Right atrium auricular region (tissue), 2 donors: Measurements from ENCODE around the gene ITGB8. TPM values are rescaled to one million over a fixed set of nuclear protein-coding genes. Genes with fewer than 3 reads are reported as not detected.
"Not testable (repeated sequence)": the region's sequence is repeated elsewhere in the genome, so short reads cannot be mapped to it uniquely, and the experiment has no call there.

Experiments
- DNase-seq: peaks from one replicate; pipeline ENCODE4 v3.0.0-alpha.2; 2019; ENCODE audit warnings: low spot score
- H3K27ac ChIP-seq, 2 donors: fragments of 200-600 bp; sonication (generic); 1 replicate in 1 of 2; 2 replicates in 1 of 2; pipeline ENCODE4 v1.5.1; 2016 to 2019
- H3K27me3 ChIP-seq, 2 donors: fragments of 200-600 bp; sonication (generic); one replicate each; pipeline versions ENCODE4 v1.5.1 to v1.6.0; 2017 to 2019
- H3K36me3 ChIP-seq: fragments of 200-600 bp; sonication (generic); one replicate; pipeline ENCODE4 v1.5.1; 2016
- H3K4me1 ChIP-seq, 2 donors: fragments of 200-600 bp; sonication (generic); one replicate each; pipeline versions ENCODE4 v1.5.1 to v1.6.0; 2017 to 2019
- H3K4me3 ChIP-seq, 2 donors: fragments of 200-600 bp; sonication (generic); 1 replicate in 1 of 2; 2 replicates in 1 of 2; pipeline ENCODE4 v1.5.1; 2017 to 2019; ENCODE audit warnings: mild to moderate bottlenecking in 1 of 2, moderate library complexity in 1 of 2
- H3K9me3 ChIP-seq, 2 donors: fragments of 200-600 bp; sonication (generic); one replicate each; pipeline ENCODE4 v1.5.1; 2019
- total RNA-seq, 2 donors: library from RNA; depleted of rRNA; stranded (reverse); fragments of >200 nt; gene quantifications; one replicate each; pipeline ENCODE4 v1.1.0, GENCODE V29; 2016
- TF ChIP-seq, protein P1 (sequence below), 2 donors: fragments of 200-600 bp; sonication (generic); IDR thresholded peaks; one replicate each; pipeline ENCODE4 v1.5.1; 2019; ENCODE audit warnings: antibody characterized with exemption in 2 of 2

The ITGB8 gene
- total RNA-seq, 2 donors from 2014 or later, result 4.9 to 8.6 TPM

DNA sequence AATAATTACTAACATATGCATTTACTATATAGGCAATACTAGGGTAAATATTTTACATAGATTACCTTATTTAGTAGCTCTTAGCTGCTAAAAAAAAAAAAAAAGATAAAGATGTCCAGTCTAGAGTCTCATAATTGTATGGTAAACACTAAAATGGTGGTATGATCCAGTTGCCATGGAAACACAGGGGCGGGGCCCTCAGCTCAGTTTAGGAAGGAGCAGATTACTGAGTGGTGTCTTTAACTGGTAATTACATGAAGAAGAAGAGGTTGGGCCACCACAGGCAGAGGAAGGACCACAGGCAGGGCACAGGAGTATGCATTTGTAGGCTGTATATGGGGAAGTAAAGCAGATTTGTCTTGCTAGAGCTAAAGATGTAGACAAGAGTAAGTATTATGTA, 43.7 kb downstream of the ITGB8 start:
- no peaks in the 10 kb centered on the region for H3K9me3 ChIP-seq
- no peak overlapping the region for H3K27ac ChIP-seq
- no peaks in the 10 kb centered on the region for H3K27me3 ChIP-seq
- no peak for DNase-seq
- no peaks in the 10 kb centered on the region for H3K36me3 ChIP-seq
- TF ChIP-seq, protein P1, sequence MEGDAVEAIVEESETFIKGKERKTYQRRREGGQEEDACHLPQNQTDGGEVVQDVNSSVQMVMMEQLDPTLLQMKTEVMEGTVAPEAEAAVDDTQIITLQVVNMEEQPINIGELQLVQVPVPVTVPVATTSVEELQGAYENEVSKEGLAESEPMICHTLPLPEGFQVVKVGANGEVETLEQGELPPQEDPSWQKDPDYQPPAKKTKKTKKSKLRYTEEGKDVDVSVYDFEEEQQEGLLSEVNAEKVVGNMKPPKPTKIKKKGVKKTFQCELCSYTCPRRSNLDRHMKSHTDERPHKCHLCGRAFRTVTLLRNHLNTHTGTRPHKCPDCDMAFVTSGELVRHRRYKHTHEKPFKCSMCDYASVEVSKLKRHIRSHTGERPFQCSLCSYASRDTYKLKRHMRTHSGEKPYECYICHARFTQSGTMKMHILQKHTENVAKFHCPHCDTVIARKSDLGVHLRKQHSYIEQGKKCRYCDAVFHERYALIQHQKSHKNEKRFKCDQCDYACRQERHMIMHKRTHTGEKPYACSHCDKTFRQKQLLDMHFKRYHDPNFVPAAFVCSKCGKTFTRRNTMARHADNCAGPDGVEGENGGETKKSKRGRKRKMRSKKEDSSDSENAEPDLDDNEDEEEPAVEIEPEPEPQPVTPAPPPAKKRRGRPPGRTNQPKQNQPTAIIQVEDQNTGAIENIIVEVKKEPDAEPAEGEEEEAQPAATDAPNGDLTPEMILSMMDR (IDR thresholded peaks at IDR 0.05), result no peak
- no peak overlapping the region for H3K4me3 ChIP-seq
- no peaks in the 10 kb centered on the region for H3K4me1 ChIP-seq

DNA sequence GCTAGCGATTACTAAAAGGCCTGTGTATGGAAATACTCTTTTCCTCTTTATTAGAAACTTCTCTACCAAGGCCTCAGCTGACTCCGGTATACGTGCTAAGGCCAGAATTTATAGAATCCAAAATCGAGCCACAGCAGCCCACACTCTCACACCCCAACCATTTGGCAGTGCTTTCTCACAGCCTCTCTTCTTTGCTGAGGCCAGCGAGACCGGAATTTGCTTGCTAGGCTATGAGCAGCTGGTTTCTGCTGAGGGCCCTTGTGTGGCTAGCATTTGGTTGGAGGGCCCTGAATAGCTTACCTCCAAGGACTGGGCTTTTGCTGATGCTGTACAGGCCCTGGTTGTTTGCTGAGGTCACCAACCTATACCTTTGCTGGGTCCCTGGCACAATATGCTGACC, 46.1 kb downstream of the ITGB8 start:
- Histone ChIP-seq H3K4me1 (no peaks in the 10 kb centered on the region), H3K27ac (no peak overlapping the region), H3K27me3 (no peaks in the 10 kb centered on the region), H3K9me3 (no peaks in the 10 kb centered on the region), H3K36me3 (no peaks in the 10 kb centered on the region), H3K4me3 (no peak overlapping the region)
- TF ChIP-seq, protein P1 (IDR thresholded peaks at IDR 0.05), result no peak
- DNase-seq, result no peak

DNA sequence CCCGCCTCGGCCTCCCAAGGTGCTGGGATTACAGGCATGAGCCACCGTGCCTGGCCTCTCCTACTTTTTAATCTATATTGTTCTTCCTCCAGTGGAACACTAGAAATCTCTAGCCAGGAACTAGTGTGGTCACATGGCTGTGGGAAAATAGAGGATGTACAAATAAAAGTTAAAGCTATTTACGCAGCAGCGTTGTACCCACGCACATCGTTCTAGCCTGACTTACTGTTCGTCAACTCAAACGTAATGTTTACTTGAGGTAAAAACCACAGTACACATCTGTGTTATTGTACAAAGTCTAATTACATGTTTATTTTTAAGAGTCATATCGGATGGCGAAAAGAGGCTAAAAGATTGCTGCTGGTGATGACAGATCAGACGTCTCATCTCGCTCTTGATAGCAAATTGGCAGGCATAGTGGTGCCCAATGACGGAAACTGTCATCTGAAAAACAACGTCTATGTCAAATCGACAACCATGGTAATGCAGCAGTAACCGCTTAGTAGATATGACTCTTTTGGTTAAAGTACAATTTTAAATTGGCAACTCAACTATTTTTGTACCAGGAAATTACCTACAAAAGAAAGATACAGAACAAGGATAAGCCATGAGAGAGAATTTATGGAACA, 50.8 kb downstream of the ITGB8 start:
- DNase-seq, result no peak
- no peak overlapping the region for H3K4me3 ChIP-seq
- H3K36me3 ChIP-seq, result no peaks in the 10 kb centered on the region
- no peaks in the 10 kb centered on the region for H3K27me3 ChIP-seq
- no peaks in the 10 kb centered on the region for H3K4me1 ChIP-seq
- H3K27ac ChIP-seq, result no peak overlapping the region
- H3K9me3 ChIP-seq, result no peaks in the 10 kb centered on the region
- TF ChIP-seq, protein P1 (IDR thresholded peaks at IDR 0.05), result no peak

DNA sequence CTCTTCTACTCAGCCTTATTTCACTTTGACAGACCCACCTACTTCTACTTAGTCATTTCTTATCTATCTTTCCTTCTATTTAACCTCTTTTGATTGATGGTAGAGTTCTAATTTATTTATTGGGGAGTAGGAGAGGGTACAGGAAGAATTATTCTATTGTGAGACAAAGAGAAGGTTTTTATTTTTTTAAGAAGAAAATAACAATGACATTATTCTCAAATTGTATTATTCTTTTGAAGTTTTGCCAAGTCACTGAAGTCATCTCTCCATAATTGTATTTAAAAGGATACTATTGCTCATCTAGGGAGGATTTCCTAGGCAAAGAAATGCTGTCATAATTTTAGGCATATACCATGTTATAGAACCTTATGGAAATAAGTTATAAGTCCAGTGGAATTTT, 52.7 kb downstream of the ITGB8 start:
- Histone ChIP-seq H3K27me3 (no peaks in the 10 kb centered on the region), H3K9me3 (no peaks in the 10 kb centered on the region), H3K4me1 (no peaks in the 10 kb centered on the region), H3K27ac (no peak overlapping the region), H3K36me3 (no peaks in the 10 kb centered on the region), H3K4me3 (no peak overlapping the region)
- TF ChIP-seq, protein P1 (IDR thresholded peaks at IDR 0.05), result no peak
- no peak for DNase-seq

DNA sequence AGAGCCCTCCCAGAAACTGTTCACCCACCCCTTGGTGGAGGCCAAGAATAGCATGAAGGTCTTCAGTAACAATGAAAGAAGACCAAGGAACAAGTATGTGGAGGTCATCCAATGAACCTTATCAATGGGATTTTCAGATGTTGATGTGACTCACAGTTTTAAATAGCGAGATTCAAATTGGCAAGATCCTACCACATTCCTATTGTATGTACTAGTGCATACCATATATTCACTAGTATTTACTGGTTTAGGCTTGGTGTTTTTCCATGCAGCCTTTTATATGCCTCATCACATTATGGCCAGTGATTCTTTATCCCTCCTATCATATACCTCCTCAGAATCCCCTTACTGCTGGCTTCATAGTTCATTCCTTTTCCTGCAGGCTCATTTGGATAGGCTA, 54.4 kb downstream of the ITGB8 start:
- TF ChIP-seq, protein P1 (IDR thresholded peaks at IDR 0.05), result no peak
- DNase-seq, result no peak
- H3K36me3 ChIP-seq, result no peaks in the 10 kb centered on the region

DNA sequence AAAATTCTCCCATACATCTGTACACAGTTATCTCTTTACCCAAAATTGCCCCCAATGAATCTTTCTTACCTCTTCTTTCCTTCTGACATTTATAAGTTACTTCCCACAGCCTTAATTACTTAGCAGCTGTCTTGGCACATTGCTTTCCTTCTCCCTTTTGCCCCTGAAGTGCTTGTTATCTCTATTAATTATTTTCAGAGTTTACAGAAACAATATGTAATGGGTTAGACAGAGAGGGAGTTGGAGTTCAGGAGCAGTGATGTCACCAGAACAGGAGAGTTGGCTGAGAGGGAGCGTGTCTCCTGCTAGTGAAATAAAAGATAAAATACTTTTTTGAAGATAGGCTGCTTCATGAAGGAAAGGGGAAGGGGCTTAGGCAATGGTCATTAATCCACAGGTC, 57.4 kb downstream of the ITGB8 start:
- DNase-seq, result no peak
- H3K9me3 ChIP-seq, result no peaks in the 10 kb centered on the region
- no peak overlapping the region for H3K4me3 ChIP-seq
- no peaks in the 10 kb centered on the region for H3K27me3 ChIP-seq
- TF ChIP-seq, protein P1 (IDR thresholded peaks at IDR 0.05), result no peak
- H3K36me3 ChIP-seq, result no peaks in the 10 kb centered on the region
- H3K4me1 ChIP-seq, result no peaks in the 10 kb centered on the region
- H3K27ac ChIP-seq, result no peak overlapping the region

More for the DNA sequence above, 54.4 kb downstream of the ITGB8 start:
- Histone ChIP-seq H3K9me3 (no peaks in the 10 kb centered on the region), H3K27ac (no peak overlapping the region), H3K27me3 (no peaks in the 10 kb centered on the region), H3K4me1 (no peaks in the 10 kb centered on the region), H3K4me3 (no peak overlapping the region)

DNA sequence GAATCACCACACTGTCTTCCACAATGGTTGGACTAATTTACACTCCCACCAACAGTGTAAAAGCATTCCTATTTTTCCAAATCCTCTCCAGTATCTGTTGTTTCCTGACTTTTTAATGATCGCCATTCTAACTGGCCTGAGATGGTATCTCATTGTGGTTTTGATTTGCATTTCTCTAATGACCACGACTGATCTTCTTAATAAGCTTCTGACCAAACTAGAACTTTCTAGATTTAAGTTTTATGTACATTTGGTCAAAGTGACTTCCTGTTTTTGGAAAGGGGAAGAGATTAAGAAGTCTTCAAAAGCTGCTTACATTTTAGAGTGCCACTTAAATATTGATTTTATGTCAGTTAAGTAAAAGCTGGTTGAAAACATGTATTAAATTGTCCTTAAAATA, 58.5 kb downstream of the ITGB8 start:
- H3K4me1 ChIP-seq, H3K9me3 ChIP-seq, H3K36me3 ChIP-seq, H3K27me3 ChIP-seq, H3K4me3 ChIP-seq, H3K27ac ChIP-seq, DNase-seq: not testable (repeated sequence)
